Stimulated activated CD8-positive, alpha-beta memory T cell treated with anti-CD3 and anti-CD28 coated beads, Interleukin-7, amount 100 ng/mL, for 1 hour (primary cell): ENCODE results near the gene TNXB.

Experiments used
- DNase-seq, 2 donors: peaks; one replicate each; pipeline ENCODE4 v3.0.0-alpha.2; 2020; ENCODE audit warnings: low read depth in 2 of 2

TNXB gene, protein sequence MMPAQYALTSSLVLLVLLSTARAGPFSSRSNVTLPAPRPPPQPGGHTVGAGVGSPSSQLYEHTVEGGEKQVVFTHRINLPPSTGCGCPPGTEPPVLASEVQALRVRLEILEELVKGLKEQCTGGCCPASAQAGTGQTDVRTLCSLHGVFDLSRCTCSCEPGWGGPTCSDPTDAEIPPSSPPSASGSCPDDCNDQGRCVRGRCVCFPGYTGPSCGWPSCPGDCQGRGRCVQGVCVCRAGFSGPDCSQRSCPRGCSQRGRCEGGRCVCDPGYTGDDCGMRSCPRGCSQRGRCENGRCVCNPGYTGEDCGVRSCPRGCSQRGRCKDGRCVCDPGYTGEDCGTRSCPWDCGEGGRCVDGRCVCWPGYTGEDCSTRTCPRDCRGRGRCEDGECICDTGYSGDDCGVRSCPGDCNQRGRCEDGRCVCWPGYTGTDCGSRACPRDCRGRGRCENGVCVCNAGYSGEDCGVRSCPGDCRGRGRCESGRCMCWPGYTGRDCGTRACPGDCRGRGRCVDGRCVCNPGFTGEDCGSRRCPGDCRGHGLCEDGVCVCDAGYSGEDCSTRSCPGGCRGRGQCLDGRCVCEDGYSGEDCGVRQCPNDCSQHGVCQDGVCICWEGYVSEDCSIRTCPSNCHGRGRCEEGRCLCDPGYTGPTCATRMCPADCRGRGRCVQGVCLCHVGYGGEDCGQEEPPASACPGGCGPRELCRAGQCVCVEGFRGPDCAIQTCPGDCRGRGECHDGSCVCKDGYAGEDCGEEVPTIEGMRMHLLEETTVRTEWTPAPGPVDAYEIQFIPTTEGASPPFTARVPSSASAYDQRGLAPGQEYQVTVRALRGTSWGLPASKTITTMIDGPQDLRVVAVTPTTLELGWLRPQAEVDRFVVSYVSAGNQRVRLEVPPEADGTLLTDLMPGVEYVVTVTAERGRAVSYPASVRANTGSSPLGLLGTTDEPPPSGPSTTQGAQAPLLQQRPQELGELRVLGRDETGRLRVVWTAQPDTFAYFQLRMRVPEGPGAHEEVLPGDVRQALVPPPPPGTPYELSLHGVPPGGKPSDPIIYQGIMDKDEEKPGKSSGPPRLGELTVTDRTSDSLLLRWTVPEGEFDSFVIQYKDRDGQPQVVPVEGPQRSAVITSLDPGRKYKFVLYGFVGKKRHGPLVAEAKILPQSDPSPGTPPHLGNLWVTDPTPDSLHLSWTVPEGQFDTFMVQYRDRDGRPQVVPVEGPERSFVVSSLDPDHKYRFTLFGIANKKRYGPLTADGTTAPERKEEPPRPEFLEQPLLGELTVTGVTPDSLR (N-terminal part only)

GRCh38 chr6:32109114-32109764 is at the start of gene TNXB:
Gene TNXB, minus strand, starts transcription at chr6:32109338. Its CDS starts 11,140 bp downstream, at chr6:32098198.
- DNase-seq, result no peak

GRCh38 chr6:32158052-32158451 is 48.9 kb upstream of the TNXB start:
- DNase-seq, result no peak

DNA sequence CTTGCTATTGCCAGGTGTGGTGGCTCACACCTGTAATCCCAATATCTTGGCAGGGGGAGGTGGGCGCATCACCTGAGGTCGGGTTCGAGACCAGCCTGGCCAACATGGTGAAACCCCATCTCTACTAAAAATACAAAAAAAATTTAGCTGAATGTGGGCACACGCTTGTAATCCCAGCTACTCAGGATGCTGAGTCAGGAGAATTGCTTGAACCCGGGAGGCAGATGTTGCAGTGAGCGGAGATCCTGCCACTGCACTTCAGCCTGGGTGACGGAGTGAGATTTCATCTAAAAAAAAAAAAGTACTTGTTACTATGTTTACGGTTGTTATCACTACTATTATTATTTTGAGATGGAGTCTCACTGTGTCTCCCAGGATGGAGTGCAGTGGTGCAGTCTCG is 47.8 kb upstream of the TNXB start:
- no peak for DNase-seq

DNA sequence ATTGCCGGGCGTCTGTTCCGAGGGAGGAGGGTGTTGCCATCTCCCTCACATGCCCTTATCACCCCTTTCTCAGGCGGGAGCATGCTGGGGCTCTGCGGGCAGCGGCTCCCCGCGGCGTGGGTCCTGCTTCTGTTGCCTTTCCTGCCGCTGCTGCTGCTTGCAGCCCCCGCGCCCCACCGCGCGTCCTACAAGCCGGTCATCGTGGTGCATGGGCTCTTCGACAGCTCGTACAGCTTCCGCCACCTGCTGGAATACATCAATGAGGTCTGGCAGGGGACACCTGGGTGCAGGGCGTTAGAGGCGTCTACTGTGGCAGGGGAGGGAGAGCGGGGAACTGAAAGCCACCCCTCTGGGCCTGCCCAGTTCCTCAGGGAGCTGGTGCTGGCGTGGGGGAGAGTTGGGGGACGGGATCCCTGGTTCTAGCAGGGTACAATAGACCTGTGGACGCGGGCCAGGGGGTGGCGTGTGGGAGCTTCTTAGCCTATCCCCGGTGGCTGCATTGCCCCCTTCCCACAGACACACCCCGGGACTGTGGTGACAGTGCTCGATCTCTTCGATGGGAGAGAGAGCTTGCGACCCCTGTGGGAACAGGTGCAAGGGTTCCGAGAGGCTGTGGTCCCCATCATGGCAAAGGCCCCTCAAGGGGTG is 45.5 kb upstream of the TNXB start:
- peak in 1 of 2 donors; percentile 35 for DNase-seq

- DNase-seq, result peak; percentile 54 to 61
Observed at GRCh38 chr6:32153564-32154513, 44.7 kb upstream of the TNXB start, which contains the start of gene PPT2. Gene PPT2, plus strand, starts transcription at chr6:32154141. Its CDS starts 454 bp downstream, at chr6:32154595.

GRCh38 chr6:32152769-32153563 is 43.8 kb upstream of the TNXB start:
- DNase-seq, result no peak

DNA sequence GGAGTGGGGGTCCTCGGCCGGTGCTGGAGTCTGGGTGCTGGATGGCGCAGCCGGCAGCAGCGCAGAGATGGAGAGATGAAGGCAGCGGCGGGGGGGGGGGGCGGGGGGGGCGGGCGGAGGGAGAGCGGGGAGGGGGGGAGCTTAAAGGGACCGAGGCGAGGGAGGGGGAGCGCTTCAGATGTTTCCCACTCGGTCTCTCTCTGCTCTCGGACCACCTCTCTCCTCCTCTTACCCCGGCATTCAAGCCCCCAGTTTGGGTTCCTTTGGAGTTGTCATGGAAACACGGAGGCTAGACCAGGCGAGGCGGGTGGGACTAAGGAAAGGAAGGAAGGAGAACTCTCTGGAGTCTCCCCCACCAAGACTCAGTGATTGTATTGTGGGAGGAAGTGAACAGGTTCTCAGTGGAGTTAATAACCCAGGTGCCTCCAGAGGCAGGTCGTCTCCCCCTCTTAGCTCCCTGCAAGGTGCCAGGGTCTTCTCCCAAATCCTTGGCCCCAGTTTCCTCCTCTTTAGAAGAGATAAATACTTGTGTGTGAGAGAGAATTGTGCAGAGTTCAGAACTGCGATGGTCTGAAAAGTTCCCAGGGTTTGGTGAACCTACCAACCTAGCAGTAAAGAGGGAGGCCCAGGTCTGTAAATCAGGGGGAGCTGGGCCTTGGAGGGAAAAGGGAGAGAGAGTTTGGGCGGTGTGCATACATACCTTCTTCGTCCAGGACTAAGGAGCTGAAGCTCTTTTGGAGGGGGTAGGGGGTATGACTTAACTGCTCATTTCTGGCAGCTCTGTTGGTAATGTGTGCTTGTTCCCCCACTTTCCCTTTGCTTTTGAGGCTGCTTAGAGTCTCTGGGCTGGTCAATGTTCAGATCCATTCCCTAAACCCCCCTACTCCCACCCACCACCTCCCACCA is 43.0 kb upstream of the TNXB start, which contains the start of gene PRRT1:
TSS of gene PRRT1 (minus strand) at position 77 of the 906 bp plus-strand sequence. CDS start 112 bp downstream, outside the sequence.
- DNase-seq, result no peak

GRCh38 chr6:32151181-32151862 is 42.2 kb upstream of the TNXB start:
- DNase-seq, result no peak

DNA sequence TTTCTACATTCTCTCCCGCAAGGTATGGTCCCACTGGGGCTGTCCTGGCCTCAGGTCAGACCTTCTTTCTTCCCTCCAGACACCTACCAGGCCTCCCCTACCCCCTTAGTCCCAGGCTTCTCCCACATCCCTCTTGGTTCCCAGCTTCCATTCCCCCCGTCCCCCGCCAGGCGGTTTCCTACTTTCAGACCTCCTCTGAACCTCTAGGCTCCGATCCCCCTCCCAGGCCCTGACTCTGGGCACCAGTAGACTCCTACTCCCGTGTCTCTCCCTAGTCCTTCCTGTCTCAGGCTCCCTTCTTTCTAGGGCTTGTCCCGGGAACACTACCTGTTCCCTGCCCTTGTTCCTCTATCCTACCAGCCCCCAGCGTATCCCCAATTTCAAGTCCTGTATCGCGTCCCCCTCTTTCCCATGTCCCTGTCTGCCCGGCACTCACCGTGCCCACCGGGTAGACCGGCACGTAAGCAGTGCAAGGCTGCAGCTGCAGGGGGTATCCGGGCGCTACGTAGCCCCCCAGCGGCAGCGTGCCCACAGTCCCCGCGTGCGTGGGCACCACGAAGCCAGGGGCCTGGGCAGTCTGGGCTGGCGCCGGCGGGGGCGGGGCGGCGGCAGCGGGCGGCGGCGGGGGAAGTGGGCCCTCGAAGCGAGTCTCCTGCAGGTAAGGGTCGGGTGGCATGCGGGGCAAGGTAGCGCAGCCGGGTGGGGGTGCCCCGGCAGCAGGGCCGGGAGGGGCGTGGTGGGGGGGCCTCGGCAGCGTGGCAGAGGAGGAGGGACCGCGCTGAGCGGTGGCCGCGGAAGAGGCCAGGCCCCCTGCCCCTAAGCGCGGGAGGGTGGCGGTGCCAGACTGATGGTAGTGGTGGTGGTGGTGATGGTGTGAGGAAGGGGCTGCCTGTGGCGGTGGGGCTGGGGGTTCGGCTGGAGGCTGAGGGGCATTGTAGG is 41.1 kb upstream of the TNXB start:
- DNase-seq, result no peak

GRCh38 chr6:32149092-32149755 is 40.1 kb upstream of the TNXB start:
- DNase-seq, result no peak

- DNase-seq, result peak; percentile 38 to 53
Observed at GRCh38 chr6:32148289-32149091, 39.4 kb upstream of the TNXB start.

DNA sequence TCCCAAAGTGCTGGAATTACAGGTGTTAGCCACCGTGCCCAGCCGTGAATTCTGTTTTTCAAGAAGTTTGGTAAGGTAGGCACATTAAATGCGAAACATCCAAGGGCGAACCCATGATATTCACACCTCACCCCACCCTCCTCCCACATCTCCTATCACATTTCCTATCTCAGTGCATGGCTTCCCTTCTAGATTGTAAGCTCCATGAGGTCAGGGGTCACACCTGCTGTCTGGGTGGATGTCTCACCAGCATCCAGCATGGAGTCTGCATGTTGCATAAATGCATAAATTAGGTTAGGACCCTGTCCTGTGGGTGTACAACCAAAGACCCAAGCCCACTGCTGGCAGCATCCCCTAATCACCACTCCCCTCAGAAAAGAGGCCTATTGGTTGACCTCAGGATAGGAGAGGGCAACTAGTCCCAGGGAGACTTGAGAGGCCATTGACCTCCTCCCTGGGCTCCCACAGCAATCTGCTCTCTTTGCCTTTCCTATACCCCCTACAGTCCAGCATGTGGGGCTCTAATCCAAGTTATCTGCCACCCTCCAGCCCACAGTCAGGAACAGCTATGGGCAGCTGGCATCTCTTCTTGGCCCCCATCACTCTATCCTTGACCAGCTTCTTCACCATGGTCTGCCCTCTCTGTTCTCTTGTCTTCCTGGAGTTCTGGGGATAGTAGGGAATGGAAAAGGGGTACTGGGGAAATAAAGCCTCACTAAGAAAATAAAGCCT is 38.4 kb upstream of the TNXB start:
- no peak for DNase-seq

DNA sequence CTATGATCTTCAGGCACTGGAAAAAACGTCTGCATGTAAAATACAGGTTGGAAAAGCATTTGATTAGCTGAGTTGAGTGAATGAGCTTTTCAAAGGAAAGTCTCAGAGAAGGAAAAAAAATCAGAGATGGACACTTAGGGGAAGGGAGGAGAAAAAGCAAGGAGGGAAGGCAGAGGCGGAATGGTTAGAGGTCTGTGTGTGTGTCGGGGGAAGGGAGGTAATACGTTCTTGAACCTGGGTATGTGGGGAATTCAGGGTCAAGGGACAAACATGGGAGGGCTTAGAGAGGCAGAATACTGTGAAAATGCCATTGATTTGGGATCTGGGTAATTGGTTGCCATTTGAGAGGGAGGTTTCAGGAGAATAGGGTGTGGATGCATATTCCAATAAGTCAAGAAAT is 37.5 kb upstream of the TNXB start:
- no peak for DNase-seq

DNA sequence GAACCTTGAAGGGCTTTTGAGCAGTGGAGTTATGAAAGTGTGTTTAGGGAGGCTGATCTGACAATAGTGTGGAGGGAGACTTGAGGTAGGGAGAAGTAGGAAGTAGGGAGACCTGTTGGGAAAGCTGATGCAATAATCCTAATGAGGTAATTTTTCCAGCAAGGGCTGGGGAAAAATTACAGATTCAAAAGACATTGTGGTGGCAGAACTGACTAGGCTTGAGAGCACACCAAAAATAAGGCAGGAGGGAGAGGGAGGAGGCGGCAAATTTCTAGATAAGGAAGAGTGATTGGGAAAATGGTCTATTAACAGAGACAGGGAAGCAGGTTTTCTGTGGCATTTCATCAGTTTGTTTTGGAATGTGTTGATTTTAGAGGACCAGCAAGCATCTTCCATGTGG is 37.1 kb upstream of the TNXB start:
- DNase-seq, result no peak
